ENCODE results near the gene BEGAIN.
A peak's percentile ranks its signal among the peaks of the same experiment; 100 is the strongest.

The BEGAIN gene

GRCh38 chr14:100538351-100539002 is 48.7 kb downstream of the BEGAIN start:
- no CpG with 5 or more reads among the region's 69 CpGs for WGBS, 2 donors (ENCODE audit: extremely low coverage in 2 of 2, insufficient read length in 2 of 2, insufficient replicate concordance in 1 of 2)
- Histone ChIP-seq H2BK5ac (ENCODE audit: low read length) (peak overlapping the region; percentile 53), H2BK15ac (ENCODE audit: low read length) (no peak overlapping the region), H2BK120ac (ENCODE audit: low read depth, low read length) (no peak overlapping the region), H3K4me1 (ENCODE audit: control insufficient read depth in 2 of 2, insufficient read depth in 1 of 2, low read depth in 1 of 2, low read length in 2 of 2) (peaks cover 12 to 14% of the 10 kb centered on the region in 2 donors), H3K4me3 (ENCODE audit: low read length in 2 of 2) (no peak overlapping the region), H3K27ac (replicated peaks; ENCODE audit: low read length) (no peak overlapping the region), H3K9ac (ENCODE audit: low read depth, low read length, poor library complexity) (no peak overlapping the region), H3K36me3 (replicated peaks in 1 of 2; ENCODE audit: control insufficient read depth in 2 of 2, insufficient read depth in 2 of 2, low read length in 2 of 2) (peaks cover 0 to under 1% of the 10 kb centered on the region in 2 donors), H2AFZ (ENCODE audit: low read length) (no peak overlapping the region), H3K23ac (ENCODE audit: low read depth, low read length, poor library complexity) (peak overlapping the region; percentile 40), H3K79me1 (ENCODE audit: low read depth, low read length) (no peaks in the 10 kb centered on the region), H3K9me3 (replicated peaks in 1 of 2; ENCODE audit: control insufficient read depth in 2 of 2, insufficient read depth in 1 of 2, low read depth in 1 of 2, low read length in 2 of 2) (no peaks in the 10 kb centered on the region), H4K8ac (ENCODE audit: low read depth, low read length) (peak overlapping the region; percentile 82), H3K14ac (ENCODE audit: low read length) (peak overlapping the region; percentile 38), H3K4me2 (ENCODE audit: insufficient read depth, low read length, poor library complexity, severe bottlenecking) (no peak overlapping the region), H2AK5ac (ENCODE audit: low read depth, low read length) (no peak overlapping the region), H4K91ac (ENCODE audit: low read depth, low read length, poor library complexity) (no peak overlapping the region), H3K4ac (ENCODE audit: low read length) (no peak overlapping the region), H3K27me3 (ENCODE audit: control insufficient read depth in 3 of 3, insufficient read depth in 3 of 3, low read depth in 1 of 3, low read length in 3 of 3) (no peaks in the 10 kb centered on the region), H3K18ac (ENCODE audit: low read length) (no peak overlapping the region), H2BK12ac (ENCODE audit: low read length) (peak overlapping the region; percentile 41)
- DNase-seq (ENCODE audit: low spot score), result no peak

GRCh38 chr14:100537446-100538350 is 49.5 kb downstream of the BEGAIN start:
- Histone ChIP-seq H2BK120ac (ENCODE audit: low read depth, low read length) (no peak overlapping the region), H4K91ac (ENCODE audit: low read depth, low read length, poor library complexity) (no peak overlapping the region), H3K36me3 (replicated peaks in 1 of 2; ENCODE audit: control insufficient read depth in 2 of 2, insufficient read depth in 2 of 2, low read length in 2 of 2) (no peaks in the 10 kb centered on the region), H2AFZ (ENCODE audit: low read length) (no peak overlapping the region), H3K9ac (ENCODE audit: low read depth, low read length, poor library complexity) (no peak overlapping the region), H3K27me3 (ENCODE audit: control insufficient read depth in 3 of 3, insufficient read depth in 3 of 3, low read depth in 1 of 3, low read length in 3 of 3) (no peaks in the 10 kb centered on the region), H3K4ac (ENCODE audit: low read length) (no peak overlapping the region), H3K27ac (replicated peaks; ENCODE audit: low read length) (no peak overlapping the region), H3K4me2 (ENCODE audit: insufficient read depth, low read length, poor library complexity, severe bottlenecking) (no peak overlapping the region), H2BK12ac (ENCODE audit: low read length) (peak overlapping the region; percentile 8), H3K18ac (ENCODE audit: low read length) (peak overlapping the region; percentile 25), H2BK5ac (ENCODE audit: low read length) (no peak overlapping the region), H3K79me1 (ENCODE audit: low read depth, low read length) (no peaks in the 10 kb centered on the region), H3K14ac (ENCODE audit: low read length) (peak overlapping the region; percentile 32), H3K23ac (ENCODE audit: low read depth, low read length, poor library complexity) (peak overlapping the region; percentile 26), H3K9me3 (replicated peaks in 1 of 2; ENCODE audit: control insufficient read depth in 2 of 2, insufficient read depth in 1 of 2, low read depth in 1 of 2, low read length in 2 of 2) (no peaks in the 10 kb centered on the region), H2BK15ac (ENCODE audit: low read length) (no peak overlapping the region), H2AK5ac (ENCODE audit: low read depth, low read length) (peak overlapping the region; percentile 88), H3K4me3 (ENCODE audit: low read length in 2 of 2) (no peak overlapping the region), H3K4me1 (ENCODE audit: control insufficient read depth in 2 of 2, insufficient read depth in 1 of 2, low read depth in 1 of 2, low read length in 2 of 2) (peaks cover 12 to 14% of the 10 kb centered on the region in 2 donors), H4K8ac (ENCODE audit: low read depth, low read length) (no peak overlapping the region)
- no peak for DNase-seq (ENCODE audit: low spot score)
- WGBS, 2 donors (ENCODE audit: extremely low coverage in 2 of 2, insufficient read length in 2 of 2, insufficient replicate concordance in 1 of 2), result no CpG with 5 or more reads among the region's 53 CpGs

- Histone ChIP-seq H2BK15ac (ENCODE audit: low read length) (no peak overlapping the region), H2AK5ac (ENCODE audit: low read depth, low read length) (no peak overlapping the region), H2BK12ac (ENCODE audit: low read length) (no peak overlapping the region), H3K23ac (ENCODE audit: low read depth, low read length, poor library complexity) (no peak overlapping the region), H2BK120ac (ENCODE audit: low read depth, low read length) (no peak overlapping the region), H3K4ac (ENCODE audit: low read length) (no peak overlapping the region), H2BK5ac (ENCODE audit: low read length) (no peak overlapping the region), H4K8ac (ENCODE audit: low read depth, low read length) (no peak overlapping the region), H3K4me2 (ENCODE audit: insufficient read depth, low read length, poor library complexity, severe bottlenecking) (no peak overlapping the region), H4K91ac (ENCODE audit: low read depth, low read length, poor library complexity) (no peak overlapping the region), H3K9ac (ENCODE audit: low read depth, low read length, poor library complexity) (no peak overlapping the region), H3K36me3 (replicated peaks in 1 of 2; ENCODE audit: control insufficient read depth in 2 of 2, insufficient read depth in 2 of 2, low read length in 2 of 2) (no peaks in the 10 kb centered on the region), H2AFZ (ENCODE audit: low read length) (no peak overlapping the region), H3K14ac (ENCODE audit: low read length) (no peak overlapping the region), H3K18ac (ENCODE audit: low read length) (no peak overlapping the region), H3K9me3 (replicated peaks in 1 of 2; ENCODE audit: control insufficient read depth in 2 of 2, insufficient read depth in 1 of 2, low read depth in 1 of 2, low read length in 2 of 2) (no peaks in the 10 kb centered on the region), H3K79me1 (ENCODE audit: low read depth, low read length) (no peaks in the 10 kb centered on the region), H3K4me1 (ENCODE audit: control insufficient read depth in 2 of 2, insufficient read depth in 1 of 2, low read depth in 1 of 2, low read length in 2 of 2) (peaks cover 14 to 16% of the 10 kb centered on the region in 2 donors), H3K4me3 (ENCODE audit: low read length in 2 of 2) (no peak overlapping the region), H3K27ac (replicated peaks; ENCODE audit: low read length) (no peak overlapping the region), H3K27me3 (ENCODE audit: control insufficient read depth in 3 of 3, insufficient read depth in 3 of 3, low read depth in 1 of 3, low read length in 3 of 3) (no peaks in the 10 kb centered on the region)
- DNase-seq (ENCODE audit: low spot score), result no peak
- WGBS, 2 donors (ENCODE audit: extremely low coverage in 2 of 2, insufficient read length in 2 of 2, insufficient replicate concordance in 1 of 2), result no CpG with 5 or more reads among the region's 29 CpGs
These were observed 50.3 kb downstream of the BEGAIN start for GRCh38 chr14:100536721-100537445.

Measured in neuronal stem cell (in vitro differentiated cells).